HEK293T (cell line): ENCODE data around the gene L3MBTL1.

Source experiments
- CTCF ChIA-PET: fragments of 350-600 bp; formaldehyde crosslinking; extraction: SDS; loops from one replicate; lab custom pipeline; 2021; ENCODE audit warnings: antibody characterized with exemption, inconsistent platforms; lab: Yijun Ruan, JAX
- POLR2A ChIA-PET: fragments of 350-600 bp; formaldehyde crosslinking; extraction: SDS; loops from one replicate; lab custom pipeline; 2020; ENCODE audit warnings: antibody characterized with exemption, inconsistent platforms; lab: Yijun Ruan, JAX
- DNase-seq: peaks from one replicate; pipeline ENCODE4 v3.0.0; 2012; ENCODE audit warnings: mixed read lengths; ENCODE audit errors: extremely low spot score
- ARNT ChIP-seq: fragments of 450-650 bp; IDR thresholded peaks from 2 replicates; pipeline ENCODE4 v1.6.1; 2017; ENCODE audit warnings: mild to moderate bottlenecking
- BHLHE40 ChIP-seq: fragments of 450-650 bp; IDR thresholded peaks from 2 replicates; pipeline ENCODE4 v1.6.1; 2016; ENCODE audit warnings: mild to moderate bottlenecking, moderate library complexity, borderline replicate concordance
- CTBP1 ChIP-seq: fragments of 450-650 bp; IDR thresholded peaks from 2 replicates; pipeline ENCODE4 v1.6.1; 2016; ENCODE audit warnings: borderline replicate concordance
- ELF4 ChIP-seq: fragments of 450-650 bp; IDR thresholded peaks from 2 replicates; pipeline ENCODE4 v1.6.1; 2017; ENCODE audit warnings: antibody characterized with exemption
- FOXA1 ChIP-seq: fragments of 450-650 bp; IDR thresholded peaks from 2 replicates; pipeline ENCODE4 v1.6.1; 2016; ENCODE audit warnings: mild to moderate bottlenecking
- FOXK2 ChIP-seq: fragments of 450-650 bp; IDR thresholded peaks from 2 replicates; pipeline ENCODE4 v1.6.1; 2016; ENCODE audit warnings: mild to moderate bottlenecking
- FOXM1 ChIP-seq: fragments of 450-650 bp; IDR thresholded peaks from 2 replicates; pipeline ENCODE4 v1.6.1; 2017; ENCODE audit warnings: mild to moderate bottlenecking, borderline replicate concordance
- HDGF ChIP-seq: fragments of 450-650 bp; IDR thresholded peaks from 2 replicates; pipeline ENCODE4 v1.6.1; 2017; ENCODE audit warnings: antibody characterized with exemption, borderline replicate concordance
- L3MBTL2 ChIP-seq: fragments of 450-650 bp; conservative IDR thresholded peaks from 2 replicates; pipeline ENCODE4 v1.6.1; 2016; ENCODE audit warnings: mild to moderate bottlenecking
- LEF1 ChIP-seq: fragments of 450-650 bp; IDR thresholded peaks from 2 replicates; pipeline ENCODE4 v1.6.1; 2017; ENCODE audit warnings: mild to moderate bottlenecking, borderline replicate concordance
- NFRKB ChIP-seq: fragments of 450-650 bp; IDR thresholded peaks from 2 replicates; pipeline ENCODE4 v1.6.1; 2016; ENCODE audit warnings: mild to moderate bottlenecking, moderate library complexity
- SP1 ChIP-seq: fragments of 450-650 bp; IDR thresholded peaks from 2 replicates; pipeline ENCODE4 v1.6.1; 2017
- SUZ12 ChIP-seq: fragments of 450-650 bp; IDR thresholded peaks from 2 replicates; pipeline ENCODE4 v1.6.1; 2016; ENCODE audit warnings: mild to moderate bottlenecking
- TARDBP ChIP-seq: fragments of 450-650 bp; IDR thresholded peaks from 2 replicates; pipeline ENCODE4 v1.6.1; 2016
- ZNF384 ChIP-seq: fragments of 450-650 bp; IDR thresholded peaks from 2 replicates; pipeline ENCODE4 v1.6.1; 2016
- TF ChIP-seq, protein P1 (sequence below): fragments of 450-650 bp; IDR thresholded peaks from 2 replicates; pipeline ENCODE4 v1.6.1; 2016

The L3MBTL1 gene

GRCh38 chr20:43534791-43535350 is 27.4 kb downstream of the L3MBTL1 start:
- CTCF ChIA-PET: no interaction called here

GRCh38 chr20:43535370-43536004 is 28.0 kb downstream of the L3MBTL1 start:
- ChIA-PET POLR2A (no interaction called here), CTCF (no interaction called here)
- DNase-seq: no peak
- TF ChIP-seq SUZ12 (no peak), FOXK2 (no peak), TARDBP (no peak), ZNF384 (no peak), ELF4 (no peak), L3MBTL2 (no peak), FOXA1 (no peak), FOXM1 (no peak), LEF1 (no peak)

More at GRCh38 chr20:43534791-43535350, 27.4 kb downstream of the L3MBTL1 start:
- POLR2A ChIA-PET: no interaction called here
- TF ChIP-seq CTBP1 (no peak), SUZ12 (no peak), L3MBTL2 (no peak), ARNT (no peak), SP1 (no peak), FOXK2 (no peak), NFRKB (no peak), FOXA1 (no peak), ZNF384 (no peak), LEF1 (no peak)
- TF ChIP-seq, protein P1, sequence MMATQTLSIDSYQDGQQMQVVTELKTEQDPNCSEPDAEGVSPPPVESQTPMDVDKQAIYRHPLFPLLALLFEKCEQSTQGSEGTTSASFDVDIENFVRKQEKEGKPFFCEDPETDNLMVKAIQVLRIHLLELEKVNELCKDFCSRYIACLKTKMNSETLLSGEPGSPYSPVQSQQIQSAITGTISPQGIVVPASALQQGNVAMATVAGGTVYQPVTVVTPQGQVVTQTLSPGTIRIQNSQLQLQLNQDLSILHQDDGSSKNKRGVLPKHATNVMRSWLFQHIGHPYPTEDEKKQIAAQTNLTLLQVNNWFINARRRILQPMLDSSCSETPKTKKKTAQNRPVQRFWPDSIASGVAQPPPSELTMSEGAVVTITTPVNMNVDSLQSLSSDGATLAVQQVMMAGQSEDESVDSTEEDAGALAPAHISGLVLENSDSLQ: no peak
- no peak for DNase-seq

DNA sequence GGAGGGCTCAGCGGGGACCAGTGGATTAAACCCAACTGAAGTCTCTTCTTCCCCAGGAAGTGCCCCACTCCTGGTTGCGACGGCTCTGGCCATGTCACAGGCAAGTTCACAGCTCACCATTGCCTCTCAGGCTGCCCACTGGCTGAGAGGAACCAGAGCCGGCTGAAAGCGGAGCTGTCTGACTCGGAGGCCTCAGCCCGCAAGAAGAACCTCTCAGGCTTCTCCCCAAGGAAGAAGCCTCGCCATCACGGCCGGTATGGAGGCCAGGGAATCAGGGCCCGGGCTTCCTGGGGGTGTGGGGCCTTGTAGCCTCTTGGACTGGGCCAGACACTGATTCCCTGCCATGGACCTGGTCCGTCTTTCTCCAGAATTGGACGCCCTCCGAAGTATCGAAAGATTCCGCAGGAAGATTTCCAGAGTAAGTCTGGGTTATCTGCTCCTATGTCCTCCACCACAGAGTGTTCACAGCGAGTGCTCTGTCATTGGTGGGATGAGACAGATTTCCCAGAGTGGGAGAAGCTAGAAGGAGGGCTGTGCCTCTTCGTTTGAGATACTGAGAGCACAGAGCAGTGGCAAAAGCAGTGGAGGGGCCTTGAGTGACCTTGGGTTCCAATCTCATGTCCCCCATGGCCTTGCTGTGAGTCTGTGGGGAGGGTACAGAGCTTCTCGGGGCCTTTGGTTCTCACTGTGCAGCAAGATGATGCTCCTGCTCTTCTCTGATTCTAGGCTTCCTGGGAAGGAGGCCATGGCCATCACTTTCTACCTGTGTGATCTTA is 28.7 kb downstream of the L3MBTL1 start:
- POLR2A ChIA-PET: no interaction called here
- TF ChIP-seq FOXK2: no peak
- TF ChIP-seq HDGF: no peak
- TF ChIP-seq BHLHE40: no peak
- TF ChIP-seq LEF1: no peak
- no peak for TF ChIP-seq ELF4
- TF ChIP-seq FOXA1: no peak
- TF ChIP-seq FOXM1: no peak
- no peak for TF ChIP-seq ZNF384
- no peak for TF ChIP-seq CTBP1
- no peak for TF ChIP-seq SUZ12
- no peak for TF ChIP-seq NFRKB
- TF ChIP-seq L3MBTL2: no peak
- TF ChIP-seq ARNT: no peak
- no peak for TF ChIP-seq SP1
- TF ChIP-seq, protein P1: no peak
- CTCF ChIA-PET: interaction anchor here (2.3 kb wide), 1 partner anchor 13 kb away, joined by 10 read pairs; no protein-coding TSS in a partner anchor
- no peak for DNase-seq

- TF ChIP-seq FOXA1 (no peak), FOXK2 (no peak), LEF1 (no peak), ZNF384 (no peak), NFRKB (no peak), HDGF (no peak), CTBP1 (no peak), BHLHE40 (no peak), ARNT (no peak), SP1 (no peak)
- ChIA-PET CTCF (interaction anchor here (1.5 to 2.3 kb wide), 3 partner anchors 10 to 155 kb away, joined by 7 to 10 read pairs (median 8); no protein-coding TSS in a partner anchor), POLR2A (no interaction called here)
- no peak for DNase-seq
These were observed 29.4 kb downstream of the L3MBTL1 start for GRCh38 chr20:43536817-43537440.

DNA sequence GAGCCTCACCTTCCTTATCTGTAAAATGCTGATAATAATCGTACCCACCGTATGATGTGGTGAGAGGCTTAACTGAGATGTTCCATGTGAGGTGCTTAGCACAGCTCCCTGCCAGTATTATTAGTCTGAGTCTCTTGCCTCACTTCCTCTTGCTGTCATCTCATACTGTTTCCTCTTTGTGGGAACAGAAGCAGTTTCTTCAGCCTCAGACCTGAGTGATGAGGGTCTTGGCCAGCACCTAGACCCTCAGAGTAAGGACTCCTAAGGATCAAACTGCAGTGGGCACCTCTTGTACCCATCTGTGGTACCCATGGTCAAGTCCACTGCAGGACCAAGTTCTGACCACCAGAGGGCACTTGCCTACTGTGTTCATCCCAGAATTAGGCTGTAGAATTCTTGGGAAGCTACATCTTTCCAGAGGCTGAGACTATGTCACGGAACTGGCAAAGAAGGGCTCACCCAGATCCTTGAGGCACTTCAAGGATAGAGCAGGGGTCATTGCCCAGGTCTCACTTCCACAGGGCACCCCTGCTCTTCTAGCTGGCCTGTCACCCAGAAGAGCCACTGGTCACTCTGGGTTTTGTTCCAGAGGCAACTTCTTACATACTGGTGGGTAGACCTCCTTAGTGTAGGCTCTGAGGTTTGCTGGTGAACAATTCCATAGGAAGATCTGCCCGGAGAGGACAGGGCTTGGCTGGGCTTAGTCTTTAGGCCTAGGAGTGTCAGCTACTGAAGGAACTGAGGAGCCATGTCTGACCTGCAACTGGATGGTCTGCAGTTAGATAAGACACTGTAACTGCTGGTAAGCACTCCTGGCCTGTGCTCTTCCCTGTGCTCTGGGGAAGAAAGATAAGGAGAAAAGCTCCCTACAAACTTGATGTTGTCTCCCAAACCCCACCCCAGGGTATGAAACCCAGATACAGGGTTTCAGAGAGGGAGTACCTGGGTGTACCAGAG is 30.7 kb downstream of the L3MBTL1 start:
- ChIA-PET CTCF (interaction anchor here (0.5 to 2.3 kb wide), 11 partner anchors 8 to 154 kb away, joined by 3 to 10 read pairs (median 4); no protein-coding TSS in a partner anchor), POLR2A (interaction anchor here (1.4 kb wide), 1 partner anchor 53 kb away, joined by 4 read pairs; the partner anchor contains the start of gene IFT52)
- peak; percentile 67 for DNase-seq
- TF ChIP-seq CTBP1 (no peak), NFRKB (no peak), ZNF384 (no peak), SP1 (no peak), HDGF (no peak), FOXK2 (no peak), LEF1 (no peak), L3MBTL2 (no peak), ARNT (no peak), BHLHE40 (no peak), SUZ12 (no peak), TARDBP (no peak), FOXA1 (no peak), FOXM1 (no peak)
- TF ChIP-seq, protein P1: no peak
